ENCODE measurements around the gene MYMX. TPM values are rescaled to one million over a fixed set of nuclear protein-coding genes. Genes with fewer than 3 reads are reported as not detected.

The MYMX gene
- total and polyA plus RNA-seq, 5 experiments from 2014 or later = not detected

DNA sequence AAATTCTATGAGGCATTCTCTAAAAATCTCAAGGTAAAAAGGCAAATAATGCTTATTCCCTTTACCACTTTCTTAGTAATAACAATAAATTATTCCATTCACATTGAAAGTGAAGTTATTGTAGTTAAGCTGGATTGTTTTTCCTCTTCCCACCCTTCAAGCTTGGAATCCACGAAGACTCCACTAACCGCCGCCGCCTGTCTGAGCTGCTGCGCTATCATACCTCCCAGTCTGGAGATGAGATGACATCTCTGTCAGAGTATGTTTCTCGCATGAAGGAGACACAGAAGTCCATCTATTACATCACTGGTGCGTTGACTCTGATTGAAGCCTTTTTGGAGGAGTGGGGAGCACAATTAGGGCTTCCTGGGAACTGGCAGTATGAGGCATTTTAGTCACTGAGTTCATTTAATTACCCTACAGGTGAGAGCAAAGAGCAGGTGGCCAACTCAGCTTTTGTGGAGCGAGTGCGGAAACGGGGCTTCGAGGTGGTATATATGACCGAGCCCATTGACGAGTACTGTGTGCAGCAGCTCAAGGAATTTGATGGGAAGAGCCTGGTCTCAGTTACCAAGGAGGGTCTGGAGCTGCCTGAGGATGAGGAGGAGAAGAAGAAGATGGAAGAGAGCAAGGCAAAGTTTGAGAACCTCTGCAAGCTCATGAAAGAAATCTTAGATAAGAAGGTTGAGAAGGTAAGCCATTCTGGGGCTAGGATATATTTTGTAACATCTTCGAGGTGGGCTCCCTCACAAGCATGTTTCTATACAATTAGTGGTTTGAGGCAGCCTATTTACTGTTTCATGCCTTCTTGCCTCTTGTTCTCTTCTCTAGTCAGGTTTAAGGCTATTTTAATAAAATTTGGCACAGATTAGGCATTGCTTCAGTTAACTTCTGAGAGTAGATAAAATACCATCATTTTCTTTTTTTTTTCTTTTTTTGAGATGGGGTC is 35.1 kb downstream of the MYMX start:
- peaks cover 11 to 83% (median 37%) of the 10 kb centered on the region in 3 donors for H3K36me3 Mint-ChIP-seq
- peaks cover 0 to 2% (median 0%) of the 10 kb centered on the region in 9 donors for H3K9me3 Mint-ChIP-seq
- no peak for DNase-seq
- ATAC-seq = no peak
- H3K4me3 Mint-ChIP-seq = peak overlapping the region in 5 of 10 donors; percentile 5 to 48 (median 15)
- H3K27ac Mint-ChIP-seq = peak overlapping the region in 7 of 10 donors; percentile 4 to 99 (median 37)
- H3K4me1 Mint-ChIP-seq = peaks cover 55 to 90% (median 82%) of the 10 kb centered on the region in 4 donors
- H3K27me3 Mint-ChIP-seq = peaks cover 0 to 2% (median 0%) of the 10 kb centered on the region in 5 donors
- POLR2A ChIA-PET = interaction anchor here (1.4 kb wide), 1 partner anchor 10 kb away, joined by 3 read pairs; no protein-coding TSS in a partner anchor

DNA sequence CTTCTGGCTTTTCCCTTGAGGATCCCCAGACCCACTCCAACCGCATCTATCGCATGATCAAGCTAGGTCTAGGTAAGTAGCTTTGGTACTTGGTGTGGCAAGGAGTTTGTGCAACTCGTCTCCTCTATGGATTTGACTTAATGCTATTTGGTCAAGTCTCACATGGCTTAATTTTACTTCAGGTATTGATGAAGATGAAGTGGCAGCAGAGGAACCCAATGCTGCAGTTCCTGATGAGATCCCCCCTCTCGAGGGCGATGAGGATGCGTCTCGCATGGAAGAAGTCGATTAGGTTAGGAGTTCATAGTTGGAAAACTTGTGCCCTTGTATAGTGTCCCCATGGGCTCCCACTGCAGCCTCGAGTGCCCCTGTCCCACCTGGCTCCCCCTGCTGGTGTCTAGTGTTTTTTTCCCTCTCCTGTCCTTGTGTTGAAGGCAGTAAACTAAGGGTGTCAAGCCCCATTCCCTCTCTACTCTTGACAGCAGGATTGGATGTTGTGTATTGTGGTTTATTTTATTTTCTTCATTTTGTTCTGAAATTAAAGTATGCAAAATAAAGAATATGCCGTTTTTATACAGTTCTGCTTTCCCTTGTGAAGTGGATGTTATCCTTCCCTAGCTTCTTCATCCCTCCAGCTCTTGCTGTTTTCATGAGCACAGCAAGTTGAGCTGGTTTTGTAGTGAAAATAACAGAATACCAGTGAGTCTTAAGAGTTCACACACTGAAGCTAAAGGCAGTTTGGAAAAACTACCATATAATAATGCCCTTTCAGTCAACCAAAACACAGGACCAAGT is 36.8 kb downstream of the MYMX start:
- peak in 8 of 10 donors; percentile 49 to 71 (median 54) for DNase-seq
- Mint-ChIP-seq H3K36me3 (peaks cover 8 to 74% (median 32%) of the 10 kb centered on the region in 3 donors), H3K27ac (peak overlapping the region in 9 of 10 donors; percentile 1 to 93 (median 45)), H3K27me3 (no peaks in the 10 kb centered on the region), H3K4me3 (peak overlapping the region in 2 of 10 donors; percentile 18 to 62), H3K9me3 (no peaks in the 10 kb centered on the region), H3K4me1 (peaks cover 56 to 89% (median 84%) of the 10 kb centered on the region in 4 donors)
- ATAC-seq = peak in 1 of 2 donors; percentile 18
- POLR2A ChIA-PET = interaction anchor here (0.5 to 5.9 kb wide), 4 partner anchors 7 to 1506 kb away, joined by 3 to 156 read pairs (median 3); partner anchors contain the start of gene HSP90AB1

DNA sequence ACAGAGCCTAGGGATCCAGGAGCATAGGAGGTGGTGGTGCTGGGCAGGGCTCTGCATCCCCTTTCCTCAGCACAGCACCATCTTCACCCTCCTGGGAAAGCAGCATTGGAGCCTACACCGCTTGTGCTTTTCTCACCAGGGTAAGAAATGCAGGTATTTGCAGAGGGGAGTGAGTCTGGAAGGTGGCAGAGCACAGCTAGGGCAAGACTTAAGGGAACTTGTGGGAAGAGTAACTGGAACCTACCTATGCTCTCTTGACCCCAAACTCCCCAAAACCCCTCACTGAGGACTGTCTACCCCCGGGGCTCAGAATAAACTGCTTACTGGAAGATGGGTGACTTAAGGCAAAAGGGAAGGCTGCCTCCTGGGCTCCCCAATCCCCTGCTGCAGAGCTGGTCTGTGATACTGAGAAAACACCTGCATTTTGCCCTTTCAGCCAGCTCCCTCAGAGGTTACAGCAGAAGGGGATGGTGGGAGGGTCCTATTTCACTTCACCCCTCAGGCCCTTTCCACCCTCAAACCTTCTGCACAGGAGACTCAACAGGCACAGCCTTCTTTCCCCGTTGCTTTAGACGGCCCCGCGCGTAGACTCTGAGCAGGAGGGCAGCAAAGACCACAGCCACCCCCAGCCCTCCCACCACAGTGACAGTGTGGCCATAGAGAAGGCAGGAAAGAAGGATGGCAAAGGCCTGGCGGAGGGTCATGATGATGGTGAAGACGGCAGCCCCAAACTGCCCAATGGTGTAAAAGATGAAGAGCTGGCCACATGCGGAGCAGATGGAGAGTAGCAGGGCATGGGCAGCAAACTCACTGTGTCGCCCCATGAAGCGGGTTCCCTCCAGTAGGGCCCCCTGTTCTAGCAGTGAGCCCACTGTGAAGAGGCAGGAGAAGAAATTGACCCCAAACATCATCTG is 37.7 kb downstream of the MYMX start:
- DNase-seq (no peak), ATAC-seq (no peak)
- H3K36me3 Mint-ChIP-seq = peaks cover 8 to 69% (median 27%) of the 10 kb centered on the region in 3 donors
- no peaks in the 10 kb centered on the region for H3K9me3 Mint-ChIP-seq
- peaks cover 50 to 87% (median 78%) of the 10 kb centered on the region in 4 donors for H3K4me1 Mint-ChIP-seq
- peak overlapping the region in 6 of 10 donors; percentile 22 to 85 (median 71) for H3K4me3 Mint-ChIP-seq
- no peaks in the 10 kb centered on the region for H3K27me3 Mint-ChIP-seq
- peak overlapping the region in 9 of 10 donors; percentile 19 to 93 (median 74) for H3K27ac Mint-ChIP-seq
- POLR2A ChIA-PET = interaction anchor here (0.5 to 5.9 kb wide), 6 partner anchors 8 to 1507 kb away, joined by 3 to 156 read pairs (median 3); partner anchors contain the start of gene HSP90AB1

DNA sequence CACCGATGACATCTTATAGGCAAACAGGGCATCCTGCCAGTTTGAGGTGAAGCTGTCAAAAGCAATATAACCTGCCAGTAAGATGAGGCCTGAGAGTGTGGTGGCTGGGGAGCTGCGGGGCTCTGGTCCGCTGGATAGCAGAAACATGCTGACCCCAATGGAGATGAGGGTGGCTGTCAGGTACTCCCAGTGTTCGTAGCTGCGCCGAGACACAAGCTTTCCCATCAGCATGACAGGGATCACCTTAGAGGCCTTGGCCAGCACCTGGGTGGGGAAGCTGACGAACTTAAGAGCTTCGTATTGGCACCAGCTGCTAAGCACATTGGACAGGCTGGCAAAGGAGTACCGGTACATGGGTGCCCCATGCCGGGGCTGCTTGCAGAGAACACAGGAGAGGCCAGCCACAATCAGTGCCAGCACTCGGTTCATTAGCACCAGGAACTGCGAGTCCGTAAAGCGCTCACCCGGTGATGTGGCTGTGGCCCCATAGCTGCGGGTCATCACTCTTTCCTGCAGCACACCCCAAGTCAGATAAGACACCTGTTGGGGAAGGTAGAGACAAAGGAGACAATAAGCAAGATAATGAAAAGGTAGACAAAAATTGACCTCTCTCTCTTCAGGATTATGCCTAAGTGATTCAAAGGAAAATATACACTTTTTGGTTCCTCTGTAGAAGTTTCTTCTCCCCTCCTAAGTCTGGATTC is 38.5 kb downstream of the MYMX start:
- peaks cover 8 to 61% (median 25%) of the 10 kb centered on the region in 3 donors for H3K36me3 Mint-ChIP-seq
- no peaks in the 10 kb centered on the region for H3K27me3 Mint-ChIP-seq
- H3K9me3 Mint-ChIP-seq = no peaks in the 10 kb centered on the region
- peak overlapping the region; percentile 78 to 97 (median 88) for H3K4me3 Mint-ChIP-seq
- DNase-seq (no peak), ATAC-seq (no peak)
- POLR2A ChIA-PET = interaction anchor here (0.5 to 5.9 kb wide), 3 partner anchors 9 to 39 kb away, joined by 4 to 156 read pairs (median 7); partner anchors contain the start of gene HSP90AB1
- H3K4me1 Mint-ChIP-seq = peaks cover 44 to 83% (median 70%) of the 10 kb centered on the region in 4 donors
- H3K27ac Mint-ChIP-seq = peak overlapping the region; percentile 71 to 94 (median 92)

DNA sequence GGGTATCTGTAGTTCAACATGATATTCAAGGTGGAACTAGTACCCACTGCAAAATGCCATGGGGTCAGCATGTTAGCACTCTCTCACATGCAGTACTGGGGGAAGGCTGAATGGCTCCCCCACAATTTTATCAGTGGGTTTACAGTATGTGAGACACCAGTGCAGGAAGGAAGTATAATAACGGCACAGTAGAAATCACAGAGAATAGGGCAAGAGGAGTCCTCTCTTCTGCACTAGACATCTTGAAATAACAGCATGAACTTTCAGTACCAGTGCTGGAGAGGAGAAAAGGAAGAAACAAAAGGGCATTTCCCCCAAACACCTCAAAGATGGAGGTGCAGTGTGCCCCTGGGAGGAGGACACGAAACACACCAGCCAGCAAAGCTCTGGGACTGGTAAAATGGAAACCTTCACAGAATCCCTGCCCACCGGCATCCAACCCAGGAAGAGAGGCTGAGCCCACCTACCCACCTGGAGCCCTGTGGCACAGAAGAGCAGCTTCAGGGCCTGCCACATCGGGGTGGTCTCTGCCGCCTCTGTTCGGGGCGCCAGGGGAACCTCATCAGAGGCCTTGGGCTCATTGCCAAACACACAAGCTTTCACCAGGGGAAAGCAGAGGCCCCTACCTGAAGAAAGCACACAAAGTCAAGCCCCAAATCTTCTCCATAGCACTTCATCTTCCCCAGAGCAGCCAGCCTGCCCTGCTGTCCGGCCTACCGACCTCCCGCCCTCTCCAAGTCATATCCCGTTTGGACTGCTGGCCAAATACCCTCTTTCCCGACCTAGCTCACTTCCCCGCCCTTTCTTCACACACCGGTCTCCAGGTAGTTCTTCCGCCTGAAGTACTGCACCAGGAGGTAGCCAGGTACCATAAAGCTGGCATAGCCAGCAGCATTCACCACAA is 39.4 kb downstream of the MYMX start:
- Mint-ChIP-seq H3K27me3 (no peaks in the 10 kb centered on the region), H3K4me1 (peaks cover 41 to 85% (median 64%) of the 10 kb centered on the region in 4 donors), H3K4me3 (peak overlapping the region; percentile 78 to 97 (median 88)), H3K9me3 (no peaks in the 10 kb centered on the region), H3K36me3 (peaks cover 8 to 53% (median 22%) of the 10 kb centered on the region in 3 donors), H3K27ac (peak overlapping the region; percentile 78 to 94 (median 92))
- DNase-seq (peak in 5 of 10 donors; percentile 50 to 70 (median 59)), ATAC-seq (peak; percentile 20 to 33)
- POLR2A ChIA-PET = interaction anchor here (0.5 to 5.9 kb wide), 14 partner anchors 8 to 215 kb away, joined by 3 to 156 read pairs (median 4); partner anchors contain the start of genes AARS2, CDC5L, HSP90AB1 and TMEM151B

DNA sequence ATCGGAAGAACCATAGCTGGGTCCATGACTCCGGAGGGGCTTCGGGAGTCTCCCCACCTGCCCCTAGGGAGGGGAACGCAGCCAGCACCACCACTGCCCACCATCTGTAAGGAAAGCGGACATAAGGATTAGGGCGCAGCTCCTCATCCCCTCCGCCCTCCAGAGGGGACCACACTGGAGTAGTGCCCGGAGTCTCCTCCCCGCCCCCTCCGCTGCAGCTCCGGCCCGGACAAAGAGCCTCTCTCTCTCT is 40.0 kb downstream of the MYMX start:
- peak overlapping the region; percentile 78 to 94 (median 91) for H3K27ac Mint-ChIP-seq
- POLR2A ChIA-PET = interaction anchor here (0.7 to 5.9 kb wide), 12 partner anchors 10 to 215 kb away, joined by 3 to 156 read pairs (median 4); partner anchors contain the start of genes AARS2, CDC5L, HSP90AB1 and TMEM151B
- DNase-seq (no peak), ATAC-seq (peak in 1 of 2 donors; percentile 12)
- H3K36me3 Mint-ChIP-seq = peaks cover 5 to 47% (median 17%) of the 10 kb centered on the region in 3 donors
- peak overlapping the region; percentile 78 to 97 (median 88) for H3K4me3 Mint-ChIP-seq
- no peaks in the 10 kb centered on the region for H3K27me3 Mint-ChIP-seq
- no peaks in the 10 kb centered on the region for H3K9me3 Mint-ChIP-seq
- H3K4me1 Mint-ChIP-seq = peaks cover 38 to 84% (median 63%) of the 10 kb centered on the region in 4 donors

DNA sequence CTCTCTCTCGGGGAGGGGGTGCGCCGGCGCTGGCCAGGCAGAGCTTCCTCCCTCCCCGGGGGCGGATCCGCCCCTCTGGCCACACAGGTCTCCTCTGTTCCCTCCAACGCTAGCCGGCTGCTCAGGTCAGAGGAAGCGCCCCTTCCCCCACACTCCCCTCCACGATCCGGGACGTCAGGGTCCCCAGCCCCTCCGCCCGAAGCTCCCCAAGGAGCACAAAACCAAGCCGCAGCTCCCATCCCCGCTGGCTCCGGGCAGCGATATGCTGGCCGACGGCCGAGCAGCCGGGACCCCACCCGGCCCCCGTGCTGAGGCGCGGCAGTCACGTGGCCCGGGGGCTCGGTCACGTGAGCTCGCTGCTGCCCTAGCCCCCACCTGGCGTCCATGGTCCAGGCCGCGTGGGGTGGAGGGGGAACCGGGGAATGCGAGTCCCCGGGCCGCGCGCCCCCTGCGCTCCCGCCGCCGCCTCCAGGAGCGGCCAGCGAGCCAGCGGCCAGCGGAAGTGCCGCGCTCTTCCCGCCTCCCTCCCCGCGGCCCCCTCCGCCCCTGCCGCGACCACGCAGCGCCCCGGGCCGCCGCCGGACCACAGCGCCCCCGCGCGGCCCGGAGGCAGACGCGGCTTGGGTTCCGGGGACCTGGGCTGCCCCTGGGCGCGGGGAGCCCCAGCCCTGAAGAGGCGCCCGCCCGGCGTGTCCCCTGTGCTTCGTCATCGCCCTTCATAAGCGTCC is 40.5 kb downstream of the MYMX start, which contains the start of gene SLC35B2:
Gene SLC35B2, minus strand, starts transcription at position 504 of the 728 bp plus-strand sequence. Its CDS starts 118 bp downstream, at position 386.
- H3K4me3 Mint-ChIP-seq = peak within 1 kb of the TSS; percentile 78 to 97 (median 90)
- H3K9me3 Mint-ChIP-seq = no peaks in the 10 kb centered on the region
- DNase-seq (peak; percentile 40 to 79 (median 70)), ATAC-seq (peak; percentile 72 to 84)
- no peaks in the 10 kb centered on the region for H3K27me3 Mint-ChIP-seq
- H3K4me1 Mint-ChIP-seq = peaks cover 35 to 83% (median 61%) of the 10 kb centered on the region in 4 donors
- POLR2A ChIA-PET = interaction anchor here (0.7 to 5.9 kb wide), 12 partner anchors 9 to 214 kb away, joined by 3 to 156 read pairs (median 4); partner anchors contain the start of genes AARS2, CDC5L, HSP90AB1 and TMEM151B
- H3K27ac Mint-ChIP-seq = peak within 1 kb of the TSS; percentile 91 to 97 (median 94)
- peaks cover 0 to 42% (median 12%) of the 10 kb centered on the region in 3 donors for H3K36me3 Mint-ChIP-seq

DNA sequence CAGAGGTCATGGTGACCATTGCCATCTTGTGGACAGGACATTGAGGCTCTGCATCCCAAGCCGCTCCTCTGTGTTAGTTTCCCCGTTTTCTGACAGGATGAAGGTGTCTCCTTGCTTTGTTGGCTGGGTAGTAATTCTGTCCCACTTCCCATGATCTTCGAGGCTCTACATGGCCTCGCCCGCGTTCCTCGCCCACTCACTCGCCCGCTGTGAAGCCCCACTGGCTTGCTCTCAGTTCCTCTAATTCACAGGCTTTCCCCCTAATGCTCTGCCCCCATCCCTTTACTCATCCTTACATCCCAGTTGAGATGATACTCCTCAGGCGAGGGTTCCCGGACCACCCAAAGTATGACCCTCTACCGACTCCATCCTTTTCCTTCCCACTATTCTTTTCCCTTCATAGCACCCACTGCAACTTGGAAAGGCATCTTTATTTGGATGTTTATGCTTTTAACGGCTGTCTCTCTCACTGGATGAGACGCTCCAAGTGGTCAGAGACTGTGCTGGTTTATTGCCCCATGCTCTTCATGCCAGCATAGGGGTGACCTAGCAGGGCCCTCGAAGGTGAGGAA is 41.1 kb downstream of the MYMX start:
- DNase-seq (no peak), ATAC-seq (peak; percentile 0 to 7)
- peaks cover 34 to 85% (median 64%) of the 10 kb centered on the region in 4 donors for H3K4me1 Mint-ChIP-seq
- H3K27ac Mint-ChIP-seq = peak overlapping the region; percentile 80 to 97 (median 94)
- H3K4me3 Mint-ChIP-seq = peak overlapping the region; percentile 78 to 92 (median 87)
- H3K9me3 Mint-ChIP-seq = no peaks in the 10 kb centered on the region
- POLR2A ChIA-PET = interaction anchor here (1.3 to 5.9 kb wide), 3 partner anchors 11 to 34 kb away, joined by 4 to 156 read pairs (median 5); partner anchors contain the start of gene HSP90AB1
- H3K36me3 Mint-ChIP-seq = peaks cover 0 to 36% (median 8%) of the 10 kb centered on the region in 3 donors
- no peaks in the 10 kb centered on the region for H3K27me3 Mint-ChIP-seq

DNA sequence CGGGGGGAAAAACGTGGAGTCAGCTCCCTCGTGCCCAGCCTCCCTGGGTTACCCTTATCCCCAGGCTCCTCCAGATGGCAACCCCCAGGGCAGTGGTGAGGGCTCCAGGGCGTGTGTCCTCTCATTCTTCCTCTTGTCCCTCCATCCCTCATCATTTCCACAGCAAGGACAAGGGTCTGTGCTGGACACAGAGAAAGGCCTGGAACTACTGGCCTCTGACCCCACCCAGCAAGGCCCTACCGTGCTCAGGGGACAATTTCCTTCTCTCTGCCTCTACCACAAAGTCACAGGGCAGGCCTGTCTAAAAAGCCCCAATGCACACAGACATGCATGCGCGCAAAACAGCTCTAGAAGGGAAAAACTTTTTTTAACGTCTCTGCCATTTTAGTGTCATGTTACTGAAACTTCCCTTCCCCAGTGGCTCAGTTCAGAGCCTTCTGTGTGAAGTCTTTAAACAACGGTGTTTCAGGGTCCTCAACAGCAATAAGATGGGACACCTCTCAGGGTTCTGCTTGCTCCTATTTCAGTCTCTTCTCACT is 41.7 kb downstream of the MYMX start:
- ATAC-seq (no peak), DNase-seq (peak in 1 of 10 donors; percentile 55)
- POLR2A ChIA-PET = interaction anchor here (5.9 kb wide), 1 partner anchor 12 kb away, joined by 156 read pairs; the partner anchor contains the start of gene HSP90AB1
- H3K36me3 Mint-ChIP-seq = peaks cover 0 to 30% (median 4%) of the 10 kb centered on the region in 3 donors
- H3K9me3 Mint-ChIP-seq = no peaks in the 10 kb centered on the region
- H3K4me3 Mint-ChIP-seq = peak overlapping the region; percentile 78 to 92 (median 87)
- no peaks in the 10 kb centered on the region for H3K27me3 Mint-ChIP-seq
- H3K27ac Mint-ChIP-seq = peak overlapping the region; percentile 81 to 96 (median 92)
- peaks cover 33 to 85% (median 64%) of the 10 kb centered on the region in 4 donors for H3K4me1 Mint-ChIP-seq

Data from naive thymus-derived CD8-positive, alpha-beta T cell (primary cell).